Colonic mucosa (tissue), 4 donors: Measurements from ENCODE around the gene ZWILCH. TPM values are rescaled to one million over a fixed set of nuclear protein-coding genes. Genes with fewer than 3 reads are reported as not detected.

Experiments used
- DNase-seq: peaks from one replicate; pipeline ENCODE4 v3.0.0-alpha.2; 2020
- H3K27ac ChIP-seq: fragments of 200-600 bp; one replicate; pipeline ENCODE4 v1.8.0; 2021
- H3K27me3 ChIP-seq: fragments of 200-600 bp; one replicate; pipeline ENCODE4 v1.8.0; 2021
- H3K36me3 ChIP-seq: fragments of 200-600 bp; one replicate; pipeline ENCODE4 v1.8.0; 2021
- H3K4me1 ChIP-seq: fragments of 200-600 bp; one replicate; pipeline ENCODE4 v1.8.0; 2021; ENCODE audit warnings: mild to moderate bottlenecking
- H3K4me3 ChIP-seq: fragments of 200-600 bp; one replicate; pipeline ENCODE4 v1.8.0; 2021
- H3K9ac ChIP-seq, 2 donors: one replicate each; pipeline ENCODE4 v1.7.0; 2013; ENCODE audit warnings: control low read depth in 2 of 2, low read depth in 2 of 2, low read length in 2 of 2
- H3K9me3 ChIP-seq: fragments of 200-600 bp; one replicate; pipeline ENCODE4 v1.8.0; 2021
- CTCF ChIP-seq: fragments of 200-600 bp; IDR thresholded peaks from one replicate; pipeline ENCODE4 v1.8.0; 2022; ENCODE audit warnings: antibody characterized with exemption, mild to moderate bottlenecking
- intact Hi-C: fragments of 100-400 bp; cut with DNase I; formaldehyde crosslinking; loops from one replicate; pipeline ENCODE4 v1.14.1; 2022
- microRNA-seq: library from miRNA; unstranded; fragments of <30 nt; microRNA quantifications from one replicate; pipeline ENCODE4, GENCODE V29; 2019
- total RNA-seq, 2 donors: library from RNA; stranded (reverse); fragmentation: NEBNext Ultra II Directional in 1 of 2; extraction: Animal tissue kit (Norgen Biotek cat#: 25700) in 1 of 2; gene quantifications; one replicate each; pipeline ENCODE4 v1.2.1, GENCODE V29; 2021
- donor health status: healthy.
- donor health status: DM: no; HTN: no; CAD: no.
- donor health status: DM: no; HTN: no; CAD: no.

ZWILCH gene
- total RNA-seq, 2 donors from 2014 or later, result 8.4 to 20.1 TPM

- Histone ChIP-seq H3K4me1 (no peaks in the 10 kb centered on the region), H3K27ac (no peak overlapping the region), H3K4me3 (no peak overlapping the region), H3K36me3 (no peaks in the 10 kb centered on the region), H3K9me3 (no peaks in the 10 kb centered on the region), H3K27me3 (no peaks in the 10 kb centered on the region), H3K9ac (no peak overlapping the region)
- TF ChIP-seq CTCF, result no peak
- intact Hi-C loops, result no loop called here
- DNase-seq, result no peak
These were observed 90.2 kb downstream of the ZWILCH start for GRCh38 chr15:66595332-66595731.

- no peak overlapping the region for H3K9ac ChIP-seq
- TF ChIP-seq CTCF, result no peak
- no peak overlapping the region for H3K4me3 ChIP-seq
- H3K27me3 ChIP-seq, result no peaks in the 10 kb centered on the region
- no peaks in the 10 kb centered on the region for H3K36me3 ChIP-seq
- no peak for DNase-seq
- intact Hi-C loops, result no loop called here
- H3K4me1 ChIP-seq, result no peaks in the 10 kb centered on the region
- H3K27ac ChIP-seq, result no peak overlapping the region
- H3K9me3 ChIP-seq, result no peaks in the 10 kb centered on the region
These were observed 90.9 kb downstream of the ZWILCH start for GRCh38 chr15:66595931-66596545.

GRCh38 chr15:66598095-66598815 is 93.1 kb downstream of the ZWILCH start:
- Histone ChIP-seq H3K9me3 (no peaks in the 10 kb centered on the region), H3K4me3 (no peak overlapping the region), H3K27ac (no peak overlapping the region), H3K27me3 (no peaks in the 10 kb centered on the region), H3K4me1 (no peaks in the 10 kb centered on the region), H3K9ac (no peak overlapping the region), H3K36me3 (no peaks in the 10 kb centered on the region)
- no peak for TF ChIP-seq CTCF
- intact Hi-C loops, result no loop called here
- no peak for DNase-seq

Small RNA genes lying within 50 kb of the gene (microRNA-seq; reads per million reads assigned to microRNA genes)
- 1.7 reads per million for gene MIR4512

Other genes starting within 250 kb of the ZWILCH start
- 10 to 100 TPM; 17.2 to 19.9 TPM for gene DIS3L, start 211.8 kb upstream of the ZWILCH start, total RNA-seq
- 10 to 100 TPM in 1 of 2 donors, 1 to 10 TPM in 1; 2.9 to 10.6 TPM for gene TIPIN, start 148.6 kb upstream of the ZWILCH start, total RNA-seq
- gene MAP2K1, start 118.4 kb upstream of the ZWILCH start, total RNA-seq, result 10 to 100 TPM; 50.0 to 53.2 TPM
- gene SNAPC5, start 7.6 kb upstream of the ZWILCH start, total RNA-seq, result 10 to 100 TPM; 17.2 to 21.3 TPM
- 1,000 to 10,000 TPM; 1,582 to 1,802 TPM for gene RPL4, start 471 bp upstream of the ZWILCH start, total RNA-seq
- not detected for gene LCTL, start 60.7 kb downstream of the ZWILCH start, total RNA-seq
- gene SMAD6, start 196.9 kb downstream of the ZWILCH start, total RNA-seq, result 10 to 100 TPM in 1 of 2 donors, 1 to 10 TPM in 1; 9.4 to 22.0 TPM